HepG2 (cell line): ENCODE data around the gene WDR62. TPM values are rescaled to one million over a fixed set of nuclear protein-coding genes. Genes with fewer than 3 reads are reported as not detected.

Experiments used
- ASH2L ChIP-seq: fragments of 300-600, 200-600 bp; sonication (generic); IDR thresholded peaks from 2 replicates; pipeline ENCODE4 v1.7.0; 2017; ENCODE audit warnings: low read depth, mild to moderate bottlenecking, moderate library complexity, mixed read lengths, low read length; ENCODE audit not compliant: insufficient read length
- GZF1 ChIP-seq: sonication (generic); formaldehyde crosslinking; IDR thresholded peaks from 2 replicates; pipeline ENCODE4 v1.5.1; 2020; ENCODE audit warnings: mild to moderate bottlenecking, missing genetic modification reagents
- HMGXB3 ChIP-seq: sonication (generic); formaldehyde crosslinking; IDR thresholded peaks from 2 replicates; pipeline ENCODE4 v1.4.0; 2020; ENCODE audit warnings: missing genetic modification reagents, borderline replicate concordance
- MXD4 ChIP-seq: IDR thresholded peaks from 2 replicates; pipeline ENCODE4 v1.6.1; 2016; ENCODE audit warnings: mild to moderate bottlenecking, missing biosample characterization, missing genetic modification reagents
- RBFOX2 ChIP-seq: fragments of 200-400 bp; formaldehyde crosslinking; IDR thresholded peaks from 2 replicates; pipeline ENCODE4 v1.6.1; 2017; ENCODE audit warnings: low read depth, mild to moderate bottlenecking, low read length
- SRSF9 ChIP-seq: fragments of 200-400 bp; formaldehyde crosslinking; IDR thresholded peaks from 2 replicates; pipeline ENCODE4 v1.6.1; 2018; ENCODE audit warnings: borderline replicate concordance, mild to moderate bottlenecking, low read depth, low read length; ENCODE audit not compliant: insufficient read depth, poor library complexity, severe bottlenecking
- ZNF207 ChIP-seq: fragments of 450-650 bp; IDR thresholded peaks from 2 replicates; pipeline ENCODE4 v1.6.1; 2016; ENCODE audit warnings: antibody characterized with exemption, borderline replicate concordance
- ZNF644 ChIP-seq: IDR thresholded peaks from 2 replicates; pipeline ENCODE4 v1.6.1; 2016; ENCODE audit warnings: low read depth
- ZNF652 ChIP-seq: IDR thresholded peaks from 2 replicates; pipeline ENCODE4 v1.6.1; 2016; ENCODE audit warnings: low read depth, borderline replicate concordance
- polyA plus RNA-seq, 8 experiments: library from polyadenylated mRNA; depleted of rRNA in 3 of 8; stranded (reverse) in 7 of 8; unstranded in 1 of 8; fragments of >200 nt; fragmentation: Illumina TruSeq in 4 of 8; extraction: Trizol in 4 of 8; gene quantifications; 2 replicates each; pipeline versions ENCODE4 v1.2.1 to v1.2.3, GENCODE V29; 2011 to 2016; ENCODE audit warnings: low read depth in 4 of 8, missing spikeins in 1 of 8, mixed read lengths in 1 of 8; ENCODE audit not compliant: insufficient read depth in 1 of 8
- total RNA-seq, 5 experiments: library from RNA; depleted of rRNA; stranded (reverse); fragments of >200 nt; fragmentation: Illumina TruSeq; extraction: Trizol; gene quantifications; 2 replicates each; pipeline ENCODE4 v1.2.3, GENCODE V29; 2016; ENCODE audit warnings: low read depth in 1 of 5

Gene WDR62
- total and polyA plus RNA-seq, 2 of the 13 experiments (the other 11 are each of a cell fraction or from before 2014, with no cell fraction given): 5.8 to 12.5 TPM

GRCh38 chr19:36059180-36059910 is 4.6 kb downstream of the WDR62 start (continued):
- TF ChIP-seq SRSF9 (no peak), ZNF644 (CRISPR knock-in tag) (no peak; the same call in 1 of the 2 replicates), ZNF207 (no peak), ASH2L (peak; percentile 52), ZNF652 (CRISPR knock-in tag) (no peak), RBFOX2 (0 out of 2 replicates have a peak, but pooled peaks have one; percentile 8), HMGXB3 (CRISPR knock-in tag) (no peak), MXD4 (CRISPR knock-in tag) (no peak), GZF1 (CRISPR knock-in tag) (no peak)
- TF ChIP-seq, all 625 proteins: peak for 7
